HG03521 (cell line): ENCODE data around the gene CBLB.
"Not testable (repeated sequence)": the region's sequence is repeated elsewhere in the genome, so short reads cannot be mapped to it uniquely, and the experiment has no call there.

Source experiments
- ATAC-seq: cut with Tn5 transposase; IDR thresholded peaks from one replicate; pipeline ENCODE4 v1.9.1; 2021; ENCODE audit warnings: mild to moderate bottlenecking, moderate library complexity; ENCODE audit not compliant: unreplicated experiment

CBLB gene

DNA sequence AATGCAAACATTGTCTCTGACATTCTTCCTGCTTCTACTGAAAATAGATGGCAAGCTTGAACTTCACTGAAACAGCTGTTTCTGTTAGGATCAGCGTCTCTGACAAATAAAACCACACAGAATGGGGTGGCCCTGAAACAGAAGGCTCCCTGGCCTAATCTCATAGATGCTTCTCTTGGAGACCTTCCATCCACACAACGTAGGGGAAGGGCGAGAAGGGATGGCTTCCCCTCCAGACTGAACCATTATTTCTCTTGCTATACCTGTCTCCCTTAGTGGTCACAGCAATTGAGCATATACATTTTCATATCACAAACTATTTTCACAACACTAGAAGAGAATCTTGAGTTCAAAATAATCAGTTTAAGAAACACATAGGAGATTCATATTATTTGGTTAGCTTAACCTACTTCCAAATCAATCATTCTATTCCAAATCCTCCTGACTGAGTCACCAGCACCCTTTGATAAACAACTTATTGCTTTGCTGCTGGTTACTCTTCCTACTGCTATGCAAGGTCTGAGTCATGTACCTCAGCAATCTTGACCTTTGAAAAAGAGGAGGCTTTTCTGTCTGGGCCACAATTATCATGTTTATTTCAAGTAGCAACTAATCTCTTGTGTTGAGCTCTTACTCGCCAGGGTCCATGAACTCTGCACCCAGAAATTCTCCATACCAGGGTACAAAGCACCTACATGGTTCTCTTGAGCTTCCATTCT, 45.5 kb downstream of the CBLB start:
- ATAC-seq: no peak

DNA sequence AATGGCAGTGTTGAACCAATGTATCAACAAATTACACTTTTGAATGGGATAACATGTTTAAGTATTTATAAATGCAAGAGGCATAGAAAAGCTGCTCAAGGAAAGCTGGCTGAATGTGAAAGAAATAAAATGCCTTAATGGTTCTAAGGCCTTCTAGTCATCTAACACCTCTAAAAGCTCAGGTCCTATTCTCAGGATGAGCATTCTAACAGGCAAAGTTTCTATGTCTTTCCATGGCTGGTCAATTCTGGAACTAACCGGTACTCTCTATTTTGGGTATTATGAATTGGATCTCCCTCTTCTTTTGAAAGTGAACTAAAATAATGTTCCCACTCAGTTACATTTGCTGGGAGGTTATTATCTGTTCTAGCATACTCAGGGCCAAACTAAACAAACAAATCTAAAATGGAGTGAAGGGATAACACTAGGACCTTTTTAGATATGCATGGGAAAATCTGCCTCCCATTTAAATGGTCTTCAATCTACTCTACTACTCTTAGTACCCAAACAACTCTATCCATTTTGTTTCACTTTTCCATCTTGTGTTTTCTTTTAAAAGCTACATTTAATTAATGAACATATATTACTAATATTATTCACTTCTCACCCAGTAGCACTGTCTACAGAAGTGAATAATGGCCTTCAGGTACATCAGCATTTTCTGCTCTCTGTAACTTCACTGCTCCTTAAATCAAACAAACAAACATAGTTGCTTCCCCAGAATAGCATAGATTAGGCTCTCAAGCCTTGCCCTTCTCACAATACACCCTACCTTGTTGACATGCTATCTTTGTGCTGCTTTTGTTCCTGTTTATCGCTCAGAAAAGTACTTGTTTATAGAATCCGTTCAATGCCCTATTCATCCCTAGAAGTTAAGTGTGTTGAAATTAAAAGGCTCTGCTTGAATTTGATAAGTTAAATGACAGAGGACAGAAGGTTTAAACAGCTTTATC, 46.4 kb downstream of the CBLB start:
- no peak for ATAC-seq

DNA sequence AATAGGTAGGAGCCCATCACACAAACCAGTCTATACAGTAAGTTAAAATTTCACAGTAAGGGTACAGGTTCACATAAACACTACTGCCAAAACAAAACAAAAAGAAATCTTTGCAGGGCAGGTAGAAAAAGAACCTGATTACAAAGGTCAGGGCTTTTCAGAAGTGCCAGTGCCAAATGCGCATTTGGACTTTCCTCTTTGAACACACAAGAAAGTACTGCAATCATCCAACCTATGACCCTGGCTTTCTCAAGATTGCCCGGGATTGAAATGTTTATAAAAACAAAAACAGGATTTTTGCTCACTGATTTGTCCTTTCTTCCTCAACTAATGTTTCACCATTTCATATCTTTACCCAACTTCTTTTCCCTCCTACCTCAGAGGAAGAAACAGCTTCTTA, 47.4 kb downstream of the CBLB start:
- ATAC-seq: no peak

DNA sequence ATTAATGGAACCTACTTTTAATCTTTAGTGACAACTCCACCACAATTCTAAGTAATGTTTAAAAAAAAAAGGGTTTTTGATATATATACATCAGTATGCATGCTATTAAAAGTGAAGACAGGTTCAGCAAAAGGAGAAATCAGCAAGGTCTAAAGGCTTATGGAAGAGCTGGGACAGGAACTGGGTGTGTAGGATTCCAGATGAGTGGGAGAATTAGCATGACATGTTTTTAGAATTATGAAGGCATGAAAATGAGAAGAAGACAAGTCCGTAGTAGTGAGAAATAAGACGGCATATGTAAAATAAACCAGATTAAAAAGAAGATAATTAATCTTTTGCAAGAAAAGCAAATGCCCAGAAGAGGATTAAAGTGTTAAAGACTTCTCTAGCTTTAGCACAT, 52.0 kb downstream of the CBLB start:
- ATAC-seq: no peak

DNA sequence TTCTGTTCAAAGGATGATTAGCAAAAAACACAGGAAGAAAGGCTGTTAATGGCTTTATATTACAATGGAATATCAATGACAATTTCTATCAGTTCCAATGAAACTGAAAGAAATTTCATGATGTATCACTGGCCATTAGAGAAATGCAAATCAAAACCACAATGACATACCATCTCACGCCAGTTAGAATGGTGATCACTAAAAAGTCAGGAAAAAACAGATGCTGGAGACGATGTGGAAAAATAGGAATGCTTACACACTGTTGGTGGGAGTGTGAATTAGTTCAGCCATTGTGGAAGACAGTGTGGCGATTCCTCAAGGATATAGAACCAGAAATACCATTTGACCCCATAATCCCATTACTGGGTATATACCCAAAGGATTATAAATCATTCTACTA, 53.5 kb downstream of the CBLB start:
- not testable (repeated sequence) for ATAC-seq

DNA sequence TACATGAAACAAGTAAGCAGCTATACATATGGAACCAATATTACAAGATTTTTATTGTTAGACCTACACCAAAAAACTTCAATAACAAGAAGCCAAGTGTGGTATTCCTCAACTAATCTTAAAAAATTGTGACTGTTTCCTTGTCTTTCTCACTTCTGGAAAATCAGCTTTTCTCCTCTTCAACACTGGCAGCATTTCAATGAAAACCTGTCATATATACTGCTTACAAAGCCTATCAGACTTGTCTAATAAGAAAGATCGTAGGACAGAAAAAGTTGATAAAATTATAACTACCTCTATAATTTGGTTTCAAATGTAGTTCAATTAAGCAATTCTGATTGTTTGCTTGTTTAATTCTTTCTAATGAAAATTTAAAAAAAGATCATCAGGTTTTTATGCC, 55.1 kb downstream of the CBLB start:
- no peak for ATAC-seq

DNA sequence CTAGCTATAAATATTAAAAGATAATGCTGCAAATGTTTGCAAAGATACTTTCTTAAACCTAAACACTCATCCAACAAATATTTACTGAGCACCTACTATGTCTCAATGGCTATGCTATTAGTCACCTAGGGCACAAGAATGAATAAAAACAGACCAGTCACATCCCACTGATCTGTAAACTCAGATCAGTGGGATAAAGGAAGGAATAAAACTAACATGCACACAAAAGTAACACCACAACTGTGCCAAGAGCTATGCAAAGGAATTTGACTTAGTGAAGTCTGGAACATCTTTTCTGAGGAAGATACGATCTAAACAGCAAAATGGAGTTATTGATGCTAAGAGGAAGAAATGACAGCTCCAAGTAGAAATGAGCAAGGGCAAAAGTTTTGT, 56.6 kb downstream of the CBLB start:
- ATAC-seq: no peak

DNA sequence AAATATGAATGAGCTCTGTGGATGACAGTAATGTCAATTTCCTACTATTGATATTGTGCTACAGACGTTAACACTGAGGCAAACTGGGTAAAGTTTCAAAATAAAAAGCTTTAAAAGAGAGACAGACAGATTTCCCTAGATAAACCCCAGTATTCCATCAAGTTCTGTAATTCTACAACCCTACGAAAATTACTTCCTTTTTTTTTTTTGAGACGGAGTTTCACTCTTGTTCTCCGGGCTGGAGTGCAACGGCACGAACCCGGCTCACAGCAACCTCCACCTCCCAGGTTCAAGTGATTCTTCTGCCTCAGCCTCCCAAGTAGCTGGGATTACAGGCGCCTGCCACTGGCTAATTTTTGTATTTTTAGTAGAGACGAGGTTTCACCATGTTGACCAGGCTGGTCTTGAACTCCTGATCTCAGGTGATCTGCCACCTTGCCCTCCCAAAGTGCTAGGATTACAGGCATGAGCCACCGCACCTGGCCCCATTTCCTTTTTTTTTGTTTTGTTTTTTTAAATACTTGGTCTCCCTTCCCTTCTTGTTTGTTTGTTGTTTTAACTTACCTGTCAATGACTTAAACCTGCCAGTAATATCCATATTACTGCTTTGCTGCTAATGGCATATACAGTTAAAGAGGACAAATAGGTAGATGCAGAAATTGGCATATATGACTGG, 57.2 kb downstream of the CBLB start:
- no peak for ATAC-seq

DNA sequence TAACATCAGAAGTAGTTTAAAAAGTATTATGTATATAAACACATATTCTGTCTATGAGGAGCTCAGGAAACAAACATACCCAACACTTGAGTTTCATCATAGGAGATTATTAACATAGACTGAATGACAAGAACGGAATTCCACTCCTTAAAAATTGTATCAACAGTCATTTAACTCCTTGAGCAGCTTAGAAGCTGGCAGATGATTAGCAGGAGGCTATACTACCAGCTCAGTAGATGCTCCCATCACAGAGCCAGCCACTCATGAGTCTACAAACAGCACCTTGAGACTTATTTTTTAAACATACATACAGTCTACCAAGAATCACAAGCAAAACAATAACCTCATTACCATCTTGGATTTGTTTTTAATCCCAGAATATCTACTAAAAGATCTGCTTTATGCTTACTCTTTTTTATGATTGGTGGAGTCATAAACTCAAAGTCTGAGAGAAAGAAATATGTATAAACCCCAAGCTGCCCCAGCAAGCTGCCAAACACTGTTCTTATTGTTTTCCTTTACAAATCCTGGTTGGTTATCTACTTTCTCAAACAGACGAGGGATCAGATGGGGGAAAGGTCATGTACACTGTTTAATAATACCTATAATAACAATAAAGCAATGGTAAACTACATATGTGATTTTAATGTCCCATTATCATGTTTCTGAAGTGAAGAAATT, 59.5 kb downstream of the CBLB start:
- no peak for ATAC-seq

DNA sequence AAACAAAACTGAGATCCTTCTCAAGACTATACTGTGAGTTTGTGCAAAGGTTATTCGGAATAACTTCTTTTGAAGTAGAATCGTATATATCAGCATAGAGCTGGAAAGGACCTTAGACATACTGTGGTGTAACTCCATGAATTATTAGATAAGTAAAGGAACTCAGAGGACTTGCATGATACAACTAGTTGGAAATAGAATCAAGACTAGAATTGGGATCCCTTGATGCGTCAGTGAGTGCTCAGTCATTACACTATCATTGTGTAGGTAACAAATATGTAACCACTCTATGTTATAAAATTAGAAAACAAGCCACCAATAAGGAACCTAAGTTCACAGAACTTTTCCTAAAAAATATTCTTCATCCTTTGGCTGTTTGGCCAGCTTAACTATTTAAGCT, 61.1 kb downstream of the CBLB start:
- no peak for ATAC-seq

DNA sequence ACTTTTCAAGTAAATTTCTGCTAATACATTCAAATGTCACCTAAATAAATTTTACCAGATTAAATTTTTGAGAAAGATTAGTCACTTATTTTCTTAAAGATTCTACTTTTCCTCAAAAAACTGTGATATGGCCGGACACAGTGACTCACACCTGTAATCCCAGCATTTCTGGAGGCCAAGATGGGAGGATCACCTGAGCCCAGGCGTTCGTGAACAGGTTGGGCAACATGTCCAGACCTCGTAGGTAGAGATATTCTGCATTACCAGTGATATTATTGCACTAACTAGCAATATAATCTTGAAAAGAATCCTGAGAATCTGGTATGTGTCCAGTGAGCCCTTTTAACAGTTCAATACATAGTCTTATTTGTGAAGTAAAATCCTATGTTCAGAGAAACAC, 61.7 kb downstream of the CBLB start:
- ATAC-seq: no peak

DNA sequence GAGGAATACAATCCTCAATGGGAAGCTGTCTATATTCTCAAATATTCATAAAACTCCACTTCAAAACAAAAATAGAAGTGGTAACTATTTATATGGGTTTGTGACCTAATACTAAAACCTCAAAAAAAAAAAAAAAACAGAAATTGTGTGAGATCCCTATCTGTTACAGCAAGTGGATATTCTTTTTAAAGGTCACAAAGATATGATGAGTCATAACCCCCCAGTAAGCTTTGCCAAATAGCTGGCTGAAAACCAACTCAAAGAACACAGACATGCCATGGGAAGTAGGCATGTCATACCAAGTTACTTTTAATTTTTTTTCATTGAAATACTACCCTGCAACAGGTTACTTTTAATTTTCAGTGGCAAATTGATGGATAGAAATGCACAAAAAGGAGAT, 62.5 kb downstream of the CBLB start:
- ATAC-seq: no peak

DNA sequence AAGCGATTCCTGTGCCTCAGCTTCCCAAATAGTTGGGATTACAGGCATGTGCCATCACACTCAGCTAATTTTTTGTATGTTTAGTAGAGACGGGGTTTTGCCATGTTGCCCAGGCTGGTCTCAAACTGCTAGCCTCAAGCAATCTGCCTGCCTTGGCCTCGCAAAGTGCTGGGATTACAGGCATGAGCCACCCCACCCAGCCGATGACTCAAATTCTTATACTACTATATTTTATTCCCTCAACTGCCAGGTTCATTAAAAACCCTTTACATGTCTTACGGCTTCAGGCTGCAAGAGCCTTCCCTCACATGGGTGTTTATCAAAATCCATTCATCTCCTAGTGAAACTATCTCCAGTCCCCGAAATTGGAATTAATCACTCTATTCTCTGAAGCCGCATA, 63.4 kb downstream of the CBLB start:
- no peak for ATAC-seq

DNA sequence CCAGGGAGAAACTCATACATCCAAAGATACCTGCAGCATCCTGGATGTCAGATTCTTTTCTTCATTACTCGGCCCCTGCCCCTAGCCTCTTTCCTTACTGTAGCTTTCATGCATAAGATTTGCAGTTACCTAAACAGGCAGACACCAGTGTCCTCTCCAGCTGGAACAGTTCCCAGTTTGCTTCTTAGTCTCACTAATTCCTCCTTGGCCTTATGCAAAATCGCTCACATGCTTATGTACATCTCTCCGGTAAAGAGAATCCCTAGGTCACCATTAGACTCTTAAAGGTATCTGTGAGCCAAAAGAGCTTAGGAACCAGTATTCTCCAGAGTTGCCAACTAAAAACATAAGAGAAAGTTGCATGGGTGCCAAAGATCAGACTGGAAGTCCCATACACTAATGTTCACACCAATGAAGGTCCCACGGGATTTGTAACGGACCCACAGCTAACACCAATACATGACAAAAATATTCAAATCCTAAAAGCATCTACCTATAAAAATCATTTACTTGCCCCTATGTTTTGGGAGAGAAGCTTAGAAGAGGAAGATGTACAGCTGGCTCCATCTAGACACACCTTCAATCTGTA, 66.6 kb downstream of the CBLB start:
- ATAC-seq: no peak

DNA sequence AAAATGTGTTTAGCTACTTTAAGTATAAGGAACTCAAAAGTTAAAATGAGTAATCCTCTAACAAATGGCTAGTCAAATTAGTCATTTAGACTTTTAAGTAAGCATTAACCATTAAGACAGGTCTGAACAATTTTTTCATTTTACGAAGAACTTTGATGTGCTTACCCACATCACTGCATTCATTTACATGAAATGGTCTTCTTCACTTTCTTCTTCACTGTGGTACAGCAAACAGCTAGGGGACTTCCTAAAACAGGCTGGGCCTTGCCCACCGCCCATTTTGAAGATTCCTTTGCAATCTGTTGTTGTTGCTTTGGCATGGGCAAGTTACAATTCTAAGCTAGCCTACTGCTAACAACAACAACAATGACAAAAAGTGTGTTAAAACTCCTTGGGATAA, 67.4 kb downstream of the CBLB start:
- ATAC-seq: no peak

DNA sequence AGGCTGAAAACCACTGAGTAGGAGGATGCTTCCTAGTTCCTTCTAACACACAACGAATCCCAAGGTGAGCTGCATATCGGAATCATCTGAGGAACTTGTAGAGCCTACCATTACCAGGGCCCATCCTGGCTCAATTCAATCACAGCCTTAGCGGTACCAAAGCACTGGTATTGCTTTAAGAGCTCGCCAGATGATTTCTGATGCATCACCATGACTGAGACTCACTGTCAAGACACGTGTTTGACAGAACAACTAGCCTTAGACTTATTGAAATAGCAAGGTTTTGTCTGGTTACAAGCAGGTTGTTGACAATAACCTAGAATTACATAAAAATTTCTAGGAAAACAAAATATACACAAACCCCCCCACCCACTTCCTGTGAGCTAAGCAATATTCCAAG, 68.5 kb downstream of the CBLB start:
- no peak for ATAC-seq

DNA sequence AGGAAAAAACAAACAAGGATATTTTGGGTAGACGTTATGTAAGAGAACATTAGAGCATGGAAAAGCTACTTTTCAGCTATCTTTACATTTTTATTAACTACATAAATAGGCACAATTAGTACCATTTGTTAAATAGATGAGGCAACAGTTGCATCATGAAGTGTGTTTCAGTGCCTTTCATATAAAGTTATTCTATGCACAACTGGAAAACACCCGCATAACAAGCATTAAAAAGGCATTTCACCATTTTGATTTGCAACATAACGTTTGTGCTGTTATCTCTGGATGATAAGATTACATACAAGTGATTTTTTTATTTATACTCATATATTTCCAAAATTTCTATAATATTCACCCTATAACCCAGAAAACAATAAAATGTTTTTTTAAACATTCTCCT, 69.5 kb downstream of the CBLB start:
- ATAC-seq: no peak

DNA sequence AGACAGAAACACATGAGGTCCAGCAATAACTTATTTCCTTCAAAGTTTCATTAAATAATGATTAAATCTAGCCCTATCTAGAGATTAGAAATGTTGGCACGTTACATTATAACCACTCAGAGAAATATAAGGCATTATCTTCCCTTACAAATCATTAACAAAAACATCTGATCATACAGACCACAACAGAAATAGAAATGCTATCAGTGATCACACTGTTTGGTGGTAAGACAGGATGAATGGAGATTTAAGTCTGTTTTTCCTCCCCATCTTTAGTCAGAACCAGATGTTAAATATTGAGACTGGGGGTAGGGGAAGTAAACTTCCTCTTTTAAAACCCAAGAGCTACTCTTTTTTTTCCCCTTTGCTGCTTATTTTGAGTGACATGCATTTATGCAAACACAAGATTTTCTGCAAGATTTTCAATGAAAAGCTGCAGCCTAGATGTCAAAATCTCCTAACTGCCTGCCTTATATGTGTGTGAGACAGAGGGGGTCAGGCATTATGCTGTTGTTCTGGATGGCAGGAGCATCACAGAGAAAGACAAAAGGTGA, 70.4 kb downstream of the CBLB start:
- ATAC-seq: peak; percentile 85

DNA sequence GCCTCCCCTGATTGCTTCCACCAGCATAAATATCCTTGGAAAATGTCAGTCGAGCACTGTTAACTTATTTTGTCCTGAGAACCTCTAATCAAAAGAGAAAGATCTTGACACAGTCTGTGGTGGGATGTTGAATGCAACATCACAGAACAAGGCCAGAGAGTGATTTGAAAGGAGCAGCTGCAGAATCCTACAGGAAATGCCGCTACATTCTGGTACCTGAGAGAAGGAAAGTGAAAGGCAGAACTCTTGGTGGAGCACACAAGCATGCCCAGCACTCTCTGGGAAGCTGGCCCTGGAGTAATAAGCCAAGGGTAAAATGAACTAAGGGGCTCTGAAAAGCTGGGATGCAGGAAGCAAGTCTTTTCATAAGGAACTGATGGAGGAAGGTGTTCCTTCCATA, 75.8 kb downstream of the CBLB start:
- no peak for ATAC-seq
